ENCODE data around the gene GBE1.

GBE1 gene

GRCh38 chr3:81713031-81713430 is 48.4 kb downstream of the GBE1 start:
- TF ChIP-seq CTCF (conservative IDR thresholded peaks at IDR 0.05; ENCODE audit: low read depth) = no peak
- DNase-seq (ENCODE audit: low spot score) = no peak
- ChIA-PET POLR2A (ENCODE audit: low non-redundant PET) (no interaction called here), CTCF (no interaction called here)
- H3K27ac ChIP-seq = no peak overlapping the region

- POLR2A ChIA-PET (ENCODE audit: low non-redundant PET) = no interaction called here
Observed at GRCh38 chr3:81709606-81710005, 51.8 kb downstream of the GBE1 start.

GRCh38 chr3:81707996-81708395 is 53.4 kb downstream of the GBE1 start:
- DNase-seq (ENCODE audit: low spot score) = no peak
- TF ChIP-seq CTCF (conservative IDR thresholded peaks at IDR 0.05; ENCODE audit: low read depth) = no peak
- no peak overlapping the region for H3K27ac ChIP-seq
- POLR2A ChIA-PET (ENCODE audit: low non-redundant PET) = no interaction called here
- CTCF ChIA-PET = no interaction called here

More at GRCh38 chr3:81709606-81710005, 51.8 kb downstream of the GBE1 start:
- H3K27ac ChIP-seq = no peak overlapping the region
- CTCF ChIA-PET = interaction anchor here (0.6 kb wide), 1 partner anchor 68 kb away, joined by 3 read pairs; no protein-coding TSS in a partner anchor
- TF ChIP-seq CTCF (conservative IDR thresholded peaks at IDR 0.05; ENCODE audit: low read depth) = no peak
- no peak for DNase-seq (ENCODE audit: low spot score)

GRCh38 chr3:81702126-81702525 is 59.3 kb downstream of the GBE1 start:
- POLR2A ChIA-PET (ENCODE audit: low non-redundant PET) = no interaction called here
- DNase-seq (ENCODE audit: low spot score) = no peak
- no peak for TF ChIP-seq CTCF (conservative IDR thresholded peaks at IDR 0.05; ENCODE audit: low read depth)
- CTCF ChIA-PET = no interaction called here
- no peak overlapping the region for H3K27ac ChIP-seq

GRCh38 chr3:81699536-81700320 is 61.7 kb downstream of the GBE1 start:
- no peak for TF ChIP-seq CTCF (conservative IDR thresholded peaks at IDR 0.05; ENCODE audit: low read depth)
- CTCF ChIA-PET = no interaction called here
- POLR2A ChIA-PET (ENCODE audit: low non-redundant PET) = no interaction called here
- no peak overlapping the region for H3K27ac ChIP-seq
- DNase-seq (ENCODE audit: low spot score) = no peak

GRCh38 chr3:81696090-81696489 is 65.4 kb downstream of the GBE1 start:
- ChIA-PET CTCF (interaction anchor here (0.7 kb wide), 1 partner anchor 212 kb away, joined by 4 read pairs; no protein-coding TSS in a partner anchor), POLR2A (ENCODE audit: low non-redundant PET) (no interaction called here)
- no peak for TF ChIP-seq CTCF (conservative IDR thresholded peaks at IDR 0.05; ENCODE audit: low read depth)
- no peak overlapping the region for H3K27ac ChIP-seq
- no peak for DNase-seq (ENCODE audit: low spot score)

Measured in RWPE1 (cell line).